ENCODE results near the gene CCDC97.

DNA sequence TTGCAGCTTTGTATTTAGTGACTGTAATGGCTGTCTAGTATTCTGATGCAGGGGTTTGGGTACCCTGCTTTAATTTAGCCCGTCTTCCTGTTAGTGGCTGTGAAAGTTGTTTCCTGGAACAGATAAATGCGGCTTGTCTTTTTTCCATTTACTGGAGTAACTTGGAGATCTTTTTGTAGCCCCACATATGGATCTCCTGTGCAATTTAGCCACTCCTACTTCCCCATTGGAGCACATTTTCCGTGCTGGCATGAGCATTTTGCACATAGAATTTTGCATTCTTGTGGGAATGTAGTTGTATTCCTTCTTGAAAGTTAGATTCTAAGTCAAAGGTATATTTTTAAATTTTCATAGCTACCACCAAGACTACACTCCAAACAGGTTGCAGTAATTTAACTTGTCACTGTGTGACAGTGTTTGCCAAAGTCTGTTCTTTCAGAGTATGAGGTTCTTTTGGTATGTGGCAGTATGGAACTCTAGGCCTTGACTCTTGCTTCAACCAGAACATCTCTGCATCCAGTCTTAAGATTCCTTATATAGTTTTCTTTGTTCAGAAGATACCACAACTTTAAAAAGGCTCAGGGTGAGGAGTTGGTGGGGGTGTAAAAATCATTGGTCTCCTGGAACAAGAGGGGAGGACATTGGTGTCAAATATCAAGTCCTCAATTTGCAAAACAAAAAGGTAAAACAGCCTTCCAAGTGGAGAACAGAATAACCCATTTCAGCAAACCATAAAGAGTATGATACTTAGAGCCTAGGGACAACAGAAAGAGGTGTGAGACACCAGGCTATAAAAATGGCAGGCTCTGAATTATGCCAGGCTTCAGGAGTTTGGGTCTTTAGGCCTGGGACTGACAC is 21.1 kb upstream of the CCDC97 start:
- TF ChIP-seq, protein P1, sequence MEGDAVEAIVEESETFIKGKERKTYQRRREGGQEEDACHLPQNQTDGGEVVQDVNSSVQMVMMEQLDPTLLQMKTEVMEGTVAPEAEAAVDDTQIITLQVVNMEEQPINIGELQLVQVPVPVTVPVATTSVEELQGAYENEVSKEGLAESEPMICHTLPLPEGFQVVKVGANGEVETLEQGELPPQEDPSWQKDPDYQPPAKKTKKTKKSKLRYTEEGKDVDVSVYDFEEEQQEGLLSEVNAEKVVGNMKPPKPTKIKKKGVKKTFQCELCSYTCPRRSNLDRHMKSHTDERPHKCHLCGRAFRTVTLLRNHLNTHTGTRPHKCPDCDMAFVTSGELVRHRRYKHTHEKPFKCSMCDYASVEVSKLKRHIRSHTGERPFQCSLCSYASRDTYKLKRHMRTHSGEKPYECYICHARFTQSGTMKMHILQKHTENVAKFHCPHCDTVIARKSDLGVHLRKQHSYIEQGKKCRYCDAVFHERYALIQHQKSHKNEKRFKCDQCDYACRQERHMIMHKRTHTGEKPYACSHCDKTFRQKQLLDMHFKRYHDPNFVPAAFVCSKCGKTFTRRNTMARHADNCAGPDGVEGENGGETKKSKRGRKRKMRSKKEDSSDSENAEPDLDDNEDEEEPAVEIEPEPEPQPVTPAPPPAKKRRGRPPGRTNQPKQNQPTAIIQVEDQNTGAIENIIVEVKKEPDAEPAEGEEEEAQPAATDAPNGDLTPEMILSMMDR (IDR thresholded peaks at IDR 0.05), result no peak
- TF ChIP-seq POLR2AphosphoS5 (IDR thresholded peaks at IDR 0.05) (no peak), EP300 (IDR thresholded peaks at IDR 0.05) (no peak)

All from esophagus muscularis mucosa (tissue), 4 donors.